NCI-H446 treated with DMSO at 0.1 percent for 48 hours (cell line): ENCODE results near the gene CDKN1A.
A peak's percentile ranks its signal among the peaks of the same experiment; 100 is the strongest.

ENCODE experiments used
- DNase-seq: peaks from one replicate; lab custom pipeline; 2025; lab: John Stamatoyannopoulos, UW

The CDKN1A gene

DNA sequence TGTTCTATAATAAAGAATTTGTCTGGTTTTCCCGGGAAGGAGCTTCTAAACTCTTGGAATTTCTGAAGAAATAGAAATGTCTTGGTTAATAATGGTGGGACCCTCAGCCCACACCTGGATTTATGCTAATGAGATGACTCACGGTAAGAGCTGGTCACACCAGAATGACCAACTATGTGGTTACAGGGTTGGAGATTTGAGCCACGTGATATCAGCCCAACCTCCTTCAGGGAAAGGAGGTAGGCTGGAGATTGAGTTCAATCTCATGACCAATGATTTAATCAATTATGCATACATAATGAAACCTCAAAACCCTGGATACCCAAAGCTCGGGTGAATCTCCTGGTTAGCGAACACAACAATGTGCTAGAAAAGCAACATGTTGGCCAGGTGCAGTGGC is 22.1 kb upstream of the CDKN1A start:
- DNase-seq, result no peak

DNA sequence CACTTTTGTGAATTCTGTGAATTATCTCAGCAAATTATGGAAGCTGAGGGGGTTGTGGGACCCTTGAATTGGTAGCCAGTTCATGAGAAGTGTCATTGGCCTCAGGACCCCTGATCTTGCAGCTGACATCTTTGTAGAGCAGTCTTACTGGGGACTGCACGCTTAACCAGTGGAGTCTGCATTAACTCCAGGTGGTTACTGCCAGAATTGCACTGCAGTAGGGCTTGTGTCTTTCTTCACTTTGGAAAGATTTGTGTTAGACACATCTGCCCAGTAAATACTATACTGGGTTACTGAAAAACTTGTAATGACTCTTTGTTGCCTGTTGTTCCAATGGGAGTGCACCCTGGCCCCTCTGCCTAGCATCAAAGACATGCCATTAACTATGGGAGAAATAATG is 21.2 kb upstream of the CDKN1A start:
- no peak for DNase-seq

DNA sequence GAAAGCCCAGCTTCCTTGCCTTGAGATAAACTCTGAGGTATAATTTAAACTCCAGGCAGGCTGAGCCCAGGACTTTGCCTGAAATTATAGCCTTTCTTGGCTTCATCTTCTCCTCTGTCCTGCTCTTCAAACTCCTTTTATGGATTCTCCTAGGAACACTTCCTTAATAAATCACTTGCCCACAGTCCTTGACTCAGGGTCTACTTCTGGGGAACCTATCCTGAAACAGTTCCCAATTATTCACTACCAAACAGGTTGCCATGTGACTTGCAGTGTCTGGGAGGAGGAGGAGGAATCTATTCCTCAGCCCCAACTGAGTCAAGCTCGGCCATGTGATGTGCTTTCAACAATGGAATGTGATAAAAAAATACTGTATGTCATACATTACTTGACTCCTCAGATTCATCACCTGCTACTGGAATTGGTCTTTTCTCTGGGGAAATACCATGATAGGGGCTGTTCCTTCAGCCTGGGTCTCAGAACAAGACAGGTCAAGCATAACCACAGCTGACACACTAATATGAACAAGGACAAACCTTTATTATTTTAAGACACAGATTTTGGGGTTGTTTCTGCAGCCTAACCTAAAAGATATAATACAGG is 20.5 kb upstream of the CDKN1A start:
- DNase-seq, result no peak

DNA sequence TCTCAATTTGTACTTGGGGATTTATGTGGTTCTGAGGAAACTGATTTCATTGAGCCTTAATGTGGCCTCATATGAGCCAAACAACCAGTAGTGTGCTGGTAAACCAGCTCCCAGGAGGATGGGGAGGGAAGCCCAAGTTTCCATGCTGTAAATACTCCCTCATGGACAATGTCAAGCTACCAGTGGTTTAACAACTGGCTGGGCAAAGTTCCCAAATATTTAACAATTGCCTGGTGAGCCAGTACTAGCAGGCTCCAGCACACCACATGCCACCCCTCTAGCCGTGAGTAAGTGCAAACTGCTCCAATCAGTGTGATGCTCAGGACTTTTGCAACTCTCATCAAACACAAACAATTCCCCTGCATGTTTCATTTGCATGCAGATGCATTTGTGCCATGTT is 19.2 kb upstream of the CDKN1A start:
- DNase-seq, result no peak

DNA sequence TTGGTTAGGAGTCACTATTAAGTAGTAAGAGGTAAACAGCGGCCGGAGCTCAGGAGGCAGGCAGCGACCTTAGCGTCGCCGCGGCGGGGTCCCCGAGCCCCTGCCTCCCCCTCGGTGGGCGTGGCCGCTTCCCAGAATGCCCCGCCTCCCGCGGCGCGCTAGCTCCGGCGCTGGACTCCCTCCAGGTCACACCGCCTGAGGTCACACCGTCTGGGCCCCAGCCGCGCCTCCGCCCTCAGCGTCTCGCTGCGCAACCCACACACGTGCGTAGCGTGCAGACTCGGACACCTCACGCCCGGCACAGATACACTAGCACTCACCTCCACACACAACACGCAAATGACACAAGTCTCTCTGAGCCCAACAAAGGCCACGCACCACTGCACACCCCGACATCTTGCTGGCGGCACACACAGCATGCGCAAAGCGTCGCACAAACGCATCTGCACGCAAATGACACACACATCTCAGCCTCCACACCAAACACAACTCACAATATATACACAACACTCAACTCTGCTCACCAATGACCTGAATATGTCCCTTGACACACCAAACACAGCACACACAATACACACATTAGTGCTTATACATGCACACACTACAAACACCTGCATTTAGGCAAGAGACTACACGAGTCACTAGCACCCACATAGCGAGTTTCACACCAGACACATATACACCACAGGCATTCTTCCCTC is 17.6 kb upstream of the CDKN1A start:
- no peak for DNase-seq

DNA sequence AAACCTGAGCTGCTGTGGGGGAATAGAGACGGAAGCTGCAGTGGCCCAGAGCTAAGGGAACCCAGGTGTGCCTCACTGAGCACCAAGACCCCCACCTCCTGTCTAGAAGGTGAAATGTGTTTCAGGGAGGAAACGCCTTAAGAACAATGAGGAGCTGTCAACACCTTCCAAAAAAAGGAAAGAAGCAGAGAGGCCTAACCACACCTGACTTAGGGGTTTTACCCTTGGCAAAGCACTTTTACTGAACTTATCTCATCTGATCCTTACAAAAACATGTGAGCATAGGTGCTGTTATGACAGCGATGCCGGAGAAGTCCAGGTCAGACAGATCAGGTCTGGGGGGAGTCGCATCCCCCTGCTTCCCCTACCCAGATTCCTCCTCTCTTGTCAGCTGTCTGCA is 16.1 kb upstream of the CDKN1A start:
- no peak for DNase-seq

DNA sequence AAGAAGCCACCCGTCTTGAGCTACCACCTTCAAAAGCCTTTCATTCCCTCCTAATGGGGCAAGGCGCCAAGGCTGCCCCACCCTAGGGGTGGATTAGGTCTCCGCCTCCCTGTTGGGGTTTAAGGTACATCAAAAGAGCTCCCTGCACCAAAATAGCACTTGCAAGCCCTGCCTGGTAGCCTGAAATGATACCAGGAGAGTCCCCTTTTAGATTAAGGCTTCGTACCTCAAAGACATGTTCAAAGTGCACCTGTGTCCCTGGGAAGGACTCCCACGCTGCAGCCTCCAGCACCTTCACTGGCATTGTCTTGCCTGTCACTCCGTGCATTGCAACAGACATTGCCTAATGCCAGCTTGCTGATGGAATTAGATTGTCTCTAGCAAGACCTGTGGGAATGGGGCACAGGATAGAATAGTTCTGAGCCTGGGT is 15.7 kb upstream of the CDKN1A start:
- DNase-seq, result no peak

DNA sequence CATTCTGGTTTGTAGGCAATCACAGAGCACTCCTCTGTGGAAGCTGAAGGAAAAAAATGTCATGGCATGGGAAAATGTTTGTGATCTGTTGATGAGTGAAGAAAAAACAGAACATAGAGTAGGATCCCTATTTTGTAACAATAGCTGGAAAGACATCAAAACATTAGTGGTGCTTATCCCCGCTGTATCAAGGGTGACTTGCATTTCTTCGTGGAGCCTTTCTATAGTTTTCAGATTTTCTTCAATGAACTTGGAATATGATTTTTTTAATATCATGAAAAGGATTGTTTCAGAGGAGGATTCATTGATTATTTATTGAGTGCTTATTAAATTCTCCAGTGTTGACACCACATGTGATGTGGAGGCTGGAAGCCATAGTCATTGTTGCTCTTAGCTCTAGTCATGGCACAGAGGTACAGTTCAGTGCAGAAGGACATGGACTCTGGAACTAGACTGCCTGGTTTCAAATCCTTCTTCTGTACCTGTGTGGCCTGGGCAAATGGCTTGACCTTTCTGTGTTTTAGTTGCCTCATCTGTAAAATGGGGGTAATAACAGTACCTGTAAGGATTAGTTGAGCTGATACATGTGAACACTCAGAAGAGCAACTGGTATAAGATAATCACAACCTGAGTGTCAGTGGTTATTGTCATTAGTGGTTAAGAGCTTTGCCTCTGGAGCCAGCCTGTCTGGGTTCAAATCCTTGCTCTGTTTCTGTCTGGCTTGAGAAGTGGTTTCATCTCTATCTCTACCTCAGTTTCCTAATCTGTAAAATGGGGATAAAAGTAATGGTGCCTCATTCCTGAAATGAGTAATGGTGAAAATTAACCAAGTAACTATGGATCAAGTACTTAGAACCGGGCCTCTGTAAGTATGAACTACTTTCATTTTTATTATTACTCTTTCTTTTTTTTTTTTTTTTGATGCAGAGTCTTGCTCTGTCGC is 14.7 kb upstream of the CDKN1A start:
- no peak for DNase-seq

DNA sequence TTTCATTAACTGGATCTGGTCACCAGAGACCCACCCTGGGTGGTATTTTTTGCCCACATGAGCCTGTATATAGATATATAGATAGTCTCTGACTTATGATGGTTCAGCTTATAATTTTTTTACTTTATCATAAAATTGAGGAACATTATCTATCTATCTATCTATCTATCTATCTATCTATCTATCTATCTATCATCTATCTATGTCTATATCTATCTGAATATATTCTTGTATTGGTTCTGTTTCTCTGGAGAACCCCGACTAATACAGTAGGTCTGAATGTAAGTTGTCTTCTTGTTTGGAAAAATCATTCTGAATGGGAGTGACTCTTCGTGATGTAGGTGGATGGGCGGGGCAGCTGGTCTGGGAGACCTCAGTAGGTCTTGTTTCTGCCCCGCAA is 13.3 kb upstream of the CDKN1A start:
- DNase-seq, result no peak

DNA sequence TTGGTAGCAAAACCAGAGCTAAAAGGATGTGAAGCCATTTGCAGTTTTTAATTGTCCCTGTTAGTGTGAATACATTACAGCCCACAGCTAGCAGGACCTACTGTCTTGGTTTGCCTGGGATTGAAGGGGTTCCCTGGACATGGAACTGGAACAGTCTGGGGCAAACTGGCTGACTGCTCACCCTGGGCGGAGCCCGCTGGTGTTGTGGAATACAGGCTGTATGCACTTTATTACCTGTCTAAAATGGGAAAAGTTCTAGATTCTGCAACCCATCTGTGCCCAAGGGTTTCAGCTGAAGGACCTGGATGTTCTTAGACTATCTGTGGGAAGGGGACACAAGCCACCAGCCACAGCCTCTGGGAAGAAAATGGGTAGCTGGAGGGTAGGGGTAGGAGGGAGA is 12.2 kb upstream of the CDKN1A start:
- DNase-seq, result no peak

DNA sequence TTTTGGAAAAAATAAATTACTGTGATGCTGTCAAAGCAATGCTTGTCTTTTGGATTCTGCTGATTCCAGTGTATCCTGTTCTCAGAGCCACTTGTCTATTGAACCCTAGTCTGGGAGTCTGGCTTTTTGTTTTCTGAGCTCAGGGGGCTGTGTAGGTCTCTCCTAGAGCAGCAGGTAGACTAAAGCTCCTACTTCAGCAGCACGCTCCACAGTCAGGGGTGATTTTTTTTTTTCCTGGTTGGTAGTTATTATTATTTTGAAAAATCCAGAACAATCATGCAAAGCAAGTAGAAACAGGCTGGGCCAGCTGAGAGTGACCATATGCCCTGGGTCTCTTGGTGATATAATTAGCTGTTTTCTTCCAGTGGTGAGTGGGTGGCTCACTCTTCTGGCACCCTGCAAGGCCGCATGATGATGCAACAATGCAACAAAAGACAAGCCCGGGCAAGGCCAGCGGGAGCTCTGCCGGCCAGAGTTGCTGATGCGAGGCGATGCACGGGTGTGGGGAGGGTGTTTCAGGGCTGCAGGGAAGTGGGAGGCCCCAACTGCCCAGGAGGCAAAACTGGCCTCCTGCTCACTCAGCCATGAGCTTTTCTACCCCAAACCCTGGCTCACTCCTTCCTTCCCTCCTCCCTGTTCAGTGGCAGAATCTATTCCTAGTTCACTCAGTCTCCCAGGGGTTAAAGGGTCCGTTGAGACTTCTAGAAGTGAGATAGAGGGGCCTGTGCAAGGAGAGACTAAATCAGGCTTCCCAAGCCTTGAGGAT is 11.5 kb upstream of the CDKN1A start:
- peak; percentile 87 for DNase-seq

DNA sequence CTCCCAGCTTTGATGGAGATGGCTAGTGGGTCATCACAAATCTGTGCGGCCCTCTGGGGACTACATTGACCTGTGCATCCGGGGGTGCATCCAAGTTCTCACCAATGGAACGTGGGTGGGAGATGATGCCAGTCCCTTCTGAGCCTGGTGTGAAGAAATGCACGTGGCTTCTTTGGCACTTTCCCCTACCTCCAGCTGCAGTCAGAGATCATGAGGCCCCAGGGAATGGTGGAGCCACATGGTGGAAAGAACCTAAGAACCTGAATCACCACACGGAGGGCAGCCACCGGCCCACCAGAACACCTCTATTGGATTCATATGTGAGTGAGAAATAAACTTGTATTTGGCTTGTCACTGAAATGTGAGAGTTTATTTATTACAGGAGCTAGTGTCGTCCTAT is 9.9 kb upstream of the CDKN1A start:
- DNase-seq, result no peak

DNA sequence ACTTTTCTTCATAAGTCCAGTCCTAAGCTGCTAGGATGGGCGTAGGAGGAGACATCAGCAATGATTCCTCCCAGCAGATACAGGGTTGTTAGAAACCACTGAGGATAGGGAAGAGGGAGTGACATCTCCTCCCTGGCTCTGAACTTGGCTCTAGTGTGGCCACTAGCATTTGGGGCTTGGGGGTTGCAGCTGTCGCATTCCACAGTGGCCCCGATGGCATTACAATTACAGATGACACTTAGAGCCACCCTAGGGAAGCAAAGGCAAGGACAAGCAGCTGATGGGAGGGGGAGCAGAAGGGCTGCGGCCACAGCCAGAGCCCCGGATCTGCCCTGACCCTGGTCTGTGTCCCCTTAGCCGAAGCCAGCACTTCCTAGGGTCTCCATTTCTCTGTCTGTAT is 9.5 kb upstream of the CDKN1A start:
- no peak for DNase-seq

DNA sequence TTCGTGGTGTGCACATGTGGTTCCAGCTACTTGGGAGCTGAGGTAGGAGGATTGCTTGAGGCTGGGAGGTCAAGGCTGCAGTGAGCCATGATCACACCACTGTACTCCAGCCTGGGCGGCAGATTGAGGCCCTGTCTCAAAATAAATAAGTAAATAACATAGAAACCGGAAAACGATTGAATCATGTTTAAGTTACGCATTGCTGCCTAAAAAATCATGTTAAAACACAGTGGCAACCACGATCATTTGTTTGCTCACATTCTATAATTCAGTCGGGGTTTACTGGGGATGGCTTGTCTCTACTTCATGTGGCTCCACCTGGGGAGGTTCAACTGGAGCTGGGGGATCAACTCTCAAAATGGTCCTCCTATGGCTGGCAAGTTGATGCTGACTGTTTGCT is 8.2 kb upstream of the CDKN1A start:
- no peak for DNase-seq

DNA sequence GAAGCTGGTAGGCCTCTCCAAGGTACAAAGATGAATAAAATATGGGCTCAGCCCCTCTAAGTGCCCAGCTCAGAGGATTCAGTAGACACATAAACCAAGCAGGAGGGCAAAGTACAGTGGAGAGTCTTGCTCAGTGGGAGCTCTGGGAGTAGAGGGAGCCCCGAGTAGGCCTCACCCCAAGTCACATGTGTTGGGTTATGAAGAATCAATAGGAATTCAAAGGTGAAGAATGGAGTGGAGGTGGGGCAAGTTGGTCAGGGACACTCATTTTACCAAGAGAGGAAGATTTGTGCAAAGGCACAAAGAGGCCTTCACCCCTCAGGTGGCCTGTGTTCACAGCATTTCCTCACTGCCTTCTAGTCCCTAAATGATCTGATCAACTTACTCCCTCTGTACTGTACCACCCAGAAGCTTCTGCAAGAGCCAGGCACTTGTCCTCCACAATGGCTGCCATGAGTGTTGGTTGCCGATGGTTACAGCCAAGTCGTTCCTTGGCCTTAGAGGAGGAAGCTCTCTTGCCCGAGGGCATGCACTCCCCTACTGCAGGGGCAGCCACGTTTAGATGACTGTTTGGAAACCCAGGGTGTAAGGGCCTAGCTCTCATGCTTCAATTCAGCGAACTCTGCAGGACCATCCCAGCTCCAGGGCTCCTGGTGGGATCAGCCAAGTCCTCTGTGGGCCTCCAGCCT is 6.7 kb upstream of the CDKN1A start:
- DNase-seq, result no peak

DNA sequence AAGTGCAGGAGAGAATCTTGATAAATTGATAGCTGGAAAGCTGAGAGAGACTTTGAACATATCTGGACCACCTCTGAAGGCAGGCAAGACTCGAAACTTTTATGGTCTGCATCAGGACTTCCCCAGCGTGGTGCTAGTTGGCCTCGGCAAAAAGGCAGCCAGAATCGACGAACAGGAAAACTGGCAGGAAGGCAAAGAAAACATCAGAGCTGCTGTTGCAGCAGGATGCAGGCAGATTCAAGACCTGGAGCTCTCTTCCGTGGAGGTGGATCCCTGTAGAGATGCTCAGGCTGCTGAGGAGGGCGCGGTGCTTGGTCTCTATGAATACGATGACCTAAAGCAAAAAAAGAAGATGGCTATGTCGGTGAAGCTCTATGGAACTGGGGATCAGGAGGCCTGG is 4.6 kb upstream of the CDKN1A start:
- no peak for DNase-seq

DNA sequence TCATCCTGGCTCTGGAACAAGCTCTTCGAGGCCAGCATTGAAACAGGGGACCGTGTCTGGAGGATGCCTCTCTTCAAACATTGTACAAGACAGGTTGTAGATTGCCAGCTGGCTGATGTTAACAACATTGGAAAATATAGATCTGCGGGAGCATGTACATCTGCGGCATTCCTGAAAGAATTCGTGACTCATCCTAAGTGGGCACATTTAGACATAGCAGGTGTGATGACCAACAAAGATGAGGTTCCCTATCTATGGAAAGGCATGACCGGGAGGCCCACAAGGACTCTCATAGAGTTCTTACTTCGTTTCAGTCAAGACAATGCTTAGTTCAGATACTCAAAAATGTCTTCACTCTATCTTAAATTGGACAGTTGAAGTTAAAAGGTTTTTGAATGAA is 3.6 kb upstream of the CDKN1A start:
- no peak for DNase-seq

DNA sequence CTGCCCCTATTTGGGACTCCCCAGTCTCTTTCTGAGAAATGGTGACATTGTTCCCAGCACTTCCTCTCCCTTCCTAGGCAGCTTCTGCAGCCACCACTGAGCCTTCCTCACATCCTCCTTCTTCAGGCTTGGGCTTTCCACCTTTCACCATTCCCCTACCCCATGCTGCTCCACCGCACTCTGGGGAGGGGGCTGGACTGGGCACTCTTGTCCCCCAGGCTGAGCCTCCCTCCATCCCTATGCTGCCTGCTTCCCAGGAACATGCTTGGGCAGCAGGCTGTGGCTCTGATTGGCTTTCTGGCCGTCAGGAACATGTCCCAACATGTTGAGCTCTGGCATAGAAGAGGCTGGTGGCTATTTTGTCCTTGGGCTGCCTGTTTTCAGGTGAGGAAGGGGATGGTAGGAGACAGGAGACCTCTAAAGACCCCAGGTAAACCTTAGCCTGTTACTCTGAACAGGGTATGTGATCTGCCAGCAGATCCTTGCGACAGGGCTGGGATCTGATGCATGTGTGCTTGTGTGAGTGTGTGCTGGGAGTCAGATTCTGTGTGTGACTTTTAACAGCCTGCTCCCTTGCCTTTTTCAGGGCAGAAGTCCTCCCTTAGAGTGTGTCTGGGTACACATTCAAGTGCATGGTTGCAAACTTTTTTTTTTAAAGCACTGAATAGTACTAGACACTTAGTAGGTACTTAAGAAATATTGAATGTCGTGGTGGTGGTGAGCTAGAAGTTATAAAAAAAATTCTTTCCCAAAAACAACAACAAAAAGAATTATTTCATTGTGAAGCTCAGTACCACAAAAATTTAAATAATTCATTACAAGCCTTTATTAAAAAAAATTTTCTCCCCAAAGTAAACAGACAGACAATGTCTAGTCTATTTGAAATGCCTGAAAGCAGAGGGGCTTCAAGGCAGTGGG is 2.1 kb upstream of the CDKN1A start:
- DNase-seq, result no peak

DNA sequence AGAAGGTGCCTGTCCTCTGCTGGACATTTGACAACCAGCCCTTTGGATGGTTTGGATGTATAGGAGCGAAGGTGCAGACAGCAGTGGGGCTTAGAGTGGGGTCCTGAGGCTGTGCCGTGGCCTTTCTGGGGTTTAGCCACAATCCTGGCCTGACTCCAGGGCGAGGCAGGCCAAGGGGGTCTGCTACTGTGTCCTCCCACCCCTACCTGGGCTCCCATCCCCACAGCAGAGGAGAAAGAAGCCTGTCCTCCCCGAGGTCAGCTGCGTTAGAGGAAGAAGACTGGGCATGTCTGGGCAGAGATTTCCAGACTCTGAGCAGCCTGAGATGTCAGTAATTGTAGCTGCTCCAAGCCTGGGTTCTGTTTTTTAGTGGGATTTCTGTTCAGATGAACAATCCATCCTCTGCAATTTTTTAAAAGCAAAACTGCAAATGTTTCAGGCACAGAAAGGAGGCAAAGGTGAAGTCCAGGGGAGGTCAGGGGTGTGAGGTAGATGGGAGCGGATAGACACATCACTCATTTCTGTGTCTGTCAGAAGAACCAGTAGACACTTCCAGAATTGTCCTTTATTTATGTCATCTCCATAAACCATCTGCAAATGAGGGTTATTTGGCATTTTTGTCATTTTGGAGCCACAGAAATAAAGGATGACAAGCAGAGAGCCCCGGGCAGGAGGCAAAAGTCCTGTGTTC is 1.3 kb upstream of the CDKN1A start:
- DNase-seq, result no peak
